ENCODE measurements around the gene TOLLIP. TPM values are rescaled to one million over a fixed set of nuclear protein-coding genes. Genes with fewer than 3 reads are reported as not detected.

Gene TOLLIP
- total and polyA plus RNA-seq, 9 donors: 11.9 to 29.8 (median 24.5) TPM

DNA sequence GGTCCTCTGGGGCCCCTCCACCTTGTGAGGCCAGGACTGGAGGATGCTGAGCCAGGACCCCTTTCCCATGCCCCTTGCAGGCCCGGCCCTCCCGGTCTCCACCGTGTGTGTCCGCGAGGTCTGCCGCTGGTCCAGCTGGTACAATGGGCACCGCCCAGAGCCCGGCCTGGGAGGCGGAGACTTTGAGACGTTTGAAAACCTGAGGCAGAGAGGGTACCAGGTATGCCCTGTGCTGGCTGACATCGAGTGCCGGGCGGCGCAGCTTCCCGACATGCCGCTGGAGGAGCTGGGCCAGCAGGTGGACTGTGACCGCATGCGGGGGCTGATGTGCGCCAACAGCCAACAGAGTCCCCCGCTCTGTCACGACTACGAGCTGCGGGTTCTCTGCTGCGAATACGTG, 68.7 kb downstream of the TOLLIP start:
- H3K27ac ChIP-seq (ENCODE audit: low read length): no peak overlapping the region
- 88% methylated on average over 25 of the region's 25 CpGs for WGBS (ENCODE audit: insufficient coverage)
- H3K27me3 ChIP-seq (ENCODE audit: control insufficient read depth, insufficient read depth, low read length): no peaks in the 10 kb centered on the region
- H3K4me1 ChIP-seq (ENCODE audit: control insufficient read depth, insufficient read depth, low read length): no peaks in the 10 kb centered on the region
- no peaks in the 10 kb centered on the region for H3K36me3 ChIP-seq (ENCODE audit: control insufficient read depth, insufficient read depth, low read length)
- no peak overlapping the region for H3K4me3 ChIP-seq (ENCODE audit: low read length)
- peaks cover 9% of the 10 kb centered on the region for H3K9me3 ChIP-seq (replicated peaks; ENCODE audit: control insufficient read depth, low read depth, low read length)
- no peak for DNase-seq

DNA sequence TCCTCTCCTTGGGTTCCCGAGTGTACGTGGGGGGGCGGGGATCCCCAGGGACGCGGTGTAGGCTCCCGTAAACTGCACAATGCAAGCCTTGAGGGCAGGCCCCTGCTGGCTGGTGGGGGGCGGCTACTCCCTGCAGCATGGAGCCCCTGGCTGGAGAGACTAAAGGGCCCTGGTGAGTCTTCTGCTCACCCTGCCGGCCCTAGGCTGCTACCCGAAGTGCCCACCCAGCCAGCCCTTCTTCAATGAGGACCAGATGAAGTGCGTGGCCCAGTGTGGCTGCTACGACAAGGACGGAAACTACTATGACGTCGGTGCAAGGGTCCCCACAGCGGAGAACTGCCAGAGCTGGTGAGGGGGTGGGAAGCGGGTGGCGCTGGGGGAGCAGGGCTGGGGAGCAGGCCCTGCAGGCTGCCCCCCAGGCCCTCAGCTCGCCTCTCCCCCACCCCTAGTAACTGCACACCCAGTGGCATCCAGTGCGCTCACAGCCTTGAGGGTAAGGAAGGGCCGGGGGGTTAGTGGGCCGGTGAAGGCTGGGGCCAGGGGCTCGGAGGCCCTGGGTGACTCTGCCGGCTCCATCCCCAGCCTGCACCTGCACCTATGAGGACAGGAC, 69.7 kb downstream of the TOLLIP start:
- WGBS (ENCODE audit: insufficient coverage): 75% methylated on average over 14 of the region's 23 CpGs
- Histone ChIP-seq H3K4me3 (ENCODE audit: low read length) (no peak overlapping the region), H3K27me3 (ENCODE audit: control insufficient read depth, insufficient read depth, low read length) (no peaks in the 10 kb centered on the region), H3K9me3 (replicated peaks; ENCODE audit: control insufficient read depth, low read depth, low read length) (peaks cover 9% of the 10 kb centered on the region), H3K27ac (ENCODE audit: low read length) (no peak overlapping the region), H3K36me3 (ENCODE audit: control insufficient read depth, insufficient read depth, low read length) (no peaks in the 10 kb centered on the region), H3K4me1 (ENCODE audit: control insufficient read depth, insufficient read depth, low read length) (no peaks in the 10 kb centered on the region)
- no peak for DNase-seq

DNA sequence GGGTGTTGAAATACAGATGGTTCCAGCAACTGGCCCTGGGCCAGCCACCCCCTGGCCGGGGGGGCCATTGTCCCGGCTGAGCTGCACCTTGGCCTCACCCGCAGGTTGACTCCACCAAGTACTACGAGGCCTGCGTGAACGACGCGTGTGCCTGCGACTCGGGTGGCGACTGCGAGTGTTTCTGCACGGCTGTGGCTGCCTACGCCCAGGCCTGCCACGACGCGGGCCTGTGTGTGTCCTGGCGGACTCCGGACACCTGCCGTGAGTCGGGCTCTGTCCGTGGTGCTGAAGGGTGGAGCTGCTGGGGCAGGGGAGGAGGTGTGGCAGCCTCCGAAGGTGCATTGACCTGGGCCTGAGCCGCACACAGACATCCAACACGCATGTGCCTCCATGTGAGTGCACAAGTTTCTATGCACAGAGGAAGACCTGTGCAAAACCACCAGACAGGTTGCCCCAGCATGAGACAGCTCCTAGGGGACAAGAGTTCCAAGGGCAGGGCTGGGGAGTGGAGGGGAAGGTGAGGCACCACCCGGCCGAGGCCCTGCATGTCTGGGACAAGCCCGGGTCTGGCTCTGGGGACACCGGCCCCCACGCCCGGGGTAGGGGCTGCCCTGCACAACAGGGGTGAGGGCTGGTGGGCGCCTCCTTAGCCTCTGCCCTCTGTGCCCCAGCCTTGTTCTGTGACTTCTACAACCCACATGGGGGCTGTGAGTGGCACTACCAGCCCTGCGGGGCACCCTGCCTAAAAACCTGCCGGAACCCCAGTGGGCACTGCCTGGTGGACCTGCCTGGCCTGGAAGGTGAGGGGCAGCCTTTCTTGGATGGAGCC, 70.5 kb downstream of the TOLLIP start:
- no peaks in the 10 kb centered on the region for H3K4me1 ChIP-seq (ENCODE audit: control insufficient read depth, insufficient read depth, low read length)
- no peak for DNase-seq
- WGBS (ENCODE audit: insufficient coverage): 55% methylated on average over 33 of the region's 34 CpGs

DNA sequence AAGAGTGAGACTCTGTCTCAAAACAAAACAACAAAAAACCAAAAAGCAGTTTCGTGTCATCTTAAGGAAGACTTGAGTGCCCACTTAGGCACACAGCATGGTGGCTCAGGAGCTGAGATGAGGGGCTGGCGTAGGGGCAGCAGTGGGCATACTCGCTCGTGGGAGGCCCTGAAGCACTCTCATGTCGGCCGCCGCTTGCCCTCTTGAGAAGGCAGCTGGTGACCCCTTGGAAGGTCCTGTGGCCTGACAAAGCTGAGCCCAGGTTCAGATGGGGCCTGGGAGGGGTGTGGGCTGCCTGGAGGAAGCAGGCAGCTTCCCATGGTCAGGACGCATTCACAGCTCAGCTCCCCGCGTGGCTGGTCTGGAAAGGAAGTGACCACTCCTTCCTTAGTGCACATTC, 71.6 kb downstream of the TOLLIP start:
- Histone ChIP-seq H3K36me3 (ENCODE audit: control insufficient read depth, insufficient read depth, low read length) (no peaks in the 10 kb centered on the region), H3K9me3 (replicated peaks; ENCODE audit: control insufficient read depth, low read depth, low read length) (peaks cover 9% of the 10 kb centered on the region), H3K4me3 (ENCODE audit: low read length) (no peak overlapping the region), H3K4me1 (ENCODE audit: control insufficient read depth, insufficient read depth, low read length) (no peaks in the 10 kb centered on the region), H3K27ac (ENCODE audit: low read length) (no peak overlapping the region), H3K27me3 (ENCODE audit: control insufficient read depth, insufficient read depth, low read length) (no peaks in the 10 kb centered on the region)
- 85% methylated on average over 7 of the region's 10 CpGs for WGBS (ENCODE audit: insufficient coverage)
- no peak for DNase-seq

More for the DNA sequence above, 70.5 kb downstream of the TOLLIP start:
- no peaks in the 10 kb centered on the region for H3K36me3 ChIP-seq (ENCODE audit: control insufficient read depth, insufficient read depth, low read length)
- H3K27ac ChIP-seq (ENCODE audit: low read length): no peak overlapping the region
- H3K4me3 ChIP-seq (ENCODE audit: low read length): no peak overlapping the region
- H3K27me3 ChIP-seq (ENCODE audit: control insufficient read depth, insufficient read depth, low read length): no peaks in the 10 kb centered on the region
- H3K9me3 ChIP-seq (replicated peaks; ENCODE audit: control insufficient read depth, low read depth, low read length): peaks cover 9% of the 10 kb centered on the region

DNA sequence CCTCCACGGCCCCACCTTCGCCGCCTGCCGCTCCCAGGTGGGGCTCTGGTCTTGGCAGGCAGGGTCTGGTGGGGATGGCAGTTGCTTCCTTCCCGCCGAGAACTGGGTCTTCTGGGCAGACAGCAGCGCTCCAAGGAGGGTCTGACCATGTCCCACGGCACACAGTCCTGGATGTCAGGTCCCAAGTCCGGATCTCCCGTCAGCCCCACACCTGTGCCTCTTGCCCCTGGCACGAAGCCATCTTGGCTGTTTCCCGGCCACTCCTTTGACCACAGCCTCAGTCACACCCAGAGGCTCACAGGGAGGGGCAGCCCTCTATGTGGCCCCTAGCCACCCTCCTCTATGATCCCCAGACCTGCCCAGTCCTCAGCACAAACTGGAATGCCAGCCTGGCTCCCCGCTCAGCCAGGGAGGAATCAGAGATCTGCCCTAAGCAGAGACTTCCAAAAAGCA, 72.3 kb downstream of the TOLLIP start:
- Histone ChIP-seq H3K36me3 (ENCODE audit: control insufficient read depth, insufficient read depth, low read length) (no peaks in the 10 kb centered on the region), H3K27ac (ENCODE audit: low read length) (no peak overlapping the region), H3K27me3 (ENCODE audit: control insufficient read depth, insufficient read depth, low read length) (no peaks in the 10 kb centered on the region), H3K9me3 (replicated peaks; ENCODE audit: control insufficient read depth, low read depth, low read length) (peaks cover 5% of the 10 kb centered on the region), H3K4me1 (ENCODE audit: control insufficient read depth, insufficient read depth, low read length) (no peaks in the 10 kb centered on the region), H3K4me3 (ENCODE audit: low read length) (no peak overlapping the region)
- WGBS (ENCODE audit: insufficient coverage): 75% methylated on average over 13 of the region's 13 CpGs
- DNase-seq: no peak

DNA sequence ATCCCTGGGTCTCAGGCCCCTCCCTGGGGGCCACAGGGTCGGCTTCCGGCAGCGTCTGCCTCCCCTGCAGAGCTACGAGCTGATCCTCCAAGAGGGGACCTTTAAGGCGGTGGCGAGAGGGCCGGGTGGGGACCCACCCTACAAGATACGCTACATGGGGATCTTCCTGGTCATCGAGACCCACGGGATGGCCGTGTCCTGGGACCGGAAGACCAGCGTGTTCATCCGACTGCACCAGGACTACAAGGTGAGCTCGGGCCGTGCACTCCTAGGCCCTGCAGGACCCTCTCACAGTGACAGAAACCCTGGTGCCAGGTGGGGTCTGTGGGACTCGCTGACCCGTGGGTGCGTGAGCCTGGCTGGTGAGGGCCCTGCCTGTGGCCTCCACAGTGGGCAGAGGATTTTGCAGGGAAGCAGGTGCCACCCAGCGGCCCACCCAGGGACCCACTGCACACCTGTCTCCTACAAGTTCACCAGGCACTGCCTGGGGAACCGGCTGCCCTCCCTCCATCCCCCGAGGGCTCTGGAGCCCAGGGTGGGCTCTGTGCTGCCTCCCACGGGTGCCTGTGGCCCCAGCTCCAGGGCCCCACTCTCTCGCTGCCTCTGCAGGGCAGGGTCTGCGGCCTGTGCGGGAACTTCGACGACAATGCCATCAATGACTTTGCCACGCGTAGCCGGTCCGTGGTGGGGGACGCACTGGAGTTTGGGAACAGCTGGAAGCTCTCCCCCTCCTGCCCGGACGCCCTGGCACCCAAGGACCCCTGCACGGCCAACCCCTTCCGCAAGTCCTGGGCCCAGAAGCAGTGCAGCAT, 72.9 kb downstream of the TOLLIP start:
- 81% methylated on average over 37 of the region's 37 CpGs for WGBS (ENCODE audit: insufficient coverage)
- Histone ChIP-seq H3K4me1 (ENCODE audit: control insufficient read depth, insufficient read depth, low read length) (no peaks in the 10 kb centered on the region), H3K4me3 (ENCODE audit: low read length) (no peak overlapping the region), H3K9me3 (replicated peaks; ENCODE audit: control insufficient read depth, low read depth, low read length) (no peaks in the 10 kb centered on the region), H3K36me3 (ENCODE audit: control insufficient read depth, insufficient read depth, low read length) (no peaks in the 10 kb centered on the region), H3K27me3 (ENCODE audit: control insufficient read depth, insufficient read depth, low read length) (no peaks in the 10 kb centered on the region), H3K27ac (ENCODE audit: low read length) (no peak overlapping the region)
- DNase-seq: no peak

- H3K4me1 ChIP-seq (ENCODE audit: control insufficient read depth, insufficient read depth, low read length): no peaks in the 10 kb centered on the region
- no peaks in the 10 kb centered on the region for H3K9me3 ChIP-seq (replicated peaks; ENCODE audit: control insufficient read depth, low read depth, low read length)
- no peak overlapping the region for H3K4me3 ChIP-seq (ENCODE audit: low read length)
- H3K27me3 ChIP-seq (ENCODE audit: control insufficient read depth, insufficient read depth, low read length): no peaks in the 10 kb centered on the region
- no peak for DNase-seq
- 46% methylated on average over 13 of the region's 16 CpGs for WGBS (ENCODE audit: insufficient coverage)
- H3K36me3 ChIP-seq (ENCODE audit: control insufficient read depth, insufficient read depth, low read length): no peaks in the 10 kb centered on the region
- no peak overlapping the region for H3K27ac ChIP-seq (ENCODE audit: low read length)
Measured at GRCh38 chr11:1235901-1236315, 73.5 kb downstream of the TOLLIP start.

DNA sequence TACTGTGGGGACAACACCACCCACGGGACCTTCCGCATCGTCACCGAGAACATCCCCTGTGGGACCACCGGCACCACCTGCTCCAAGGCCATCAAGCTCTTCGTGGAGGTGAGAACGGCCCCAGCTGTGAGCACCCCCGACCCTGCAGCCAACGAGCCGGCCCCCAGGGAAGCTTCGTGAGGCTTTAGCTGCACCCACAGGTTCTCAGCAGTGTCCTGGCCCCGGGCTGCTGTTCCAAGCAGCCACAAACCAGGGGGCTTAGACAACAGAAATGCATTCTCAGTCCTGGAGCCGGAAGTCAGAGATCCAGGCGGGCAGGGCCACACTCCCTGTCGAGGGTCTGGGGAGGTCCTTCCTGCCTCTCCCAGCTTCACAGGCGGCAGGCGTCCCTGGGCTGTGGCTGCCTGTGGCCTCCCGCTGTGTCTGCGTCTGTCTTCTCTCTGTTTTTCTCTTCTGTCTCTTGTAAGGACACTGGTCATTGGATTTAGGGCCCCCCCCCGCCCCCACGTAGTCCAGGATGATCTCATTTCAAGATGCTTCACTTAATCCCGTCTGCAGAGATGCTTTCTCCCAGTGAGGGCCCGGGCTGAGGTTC, 74.0 kb downstream of the TOLLIP start:
- no peak overlapping the region for H3K4me3 ChIP-seq (ENCODE audit: low read length)
- 33% methylated on average over 23 of the region's 23 CpGs for WGBS (ENCODE audit: insufficient coverage)
- no peaks in the 10 kb centered on the region for H3K4me1 ChIP-seq (ENCODE audit: control insufficient read depth, insufficient read depth, low read length)
- no peaks in the 10 kb centered on the region for H3K36me3 ChIP-seq (ENCODE audit: control insufficient read depth, insufficient read depth, low read length)
- H3K27me3 ChIP-seq (ENCODE audit: control insufficient read depth, insufficient read depth, low read length): no peaks in the 10 kb centered on the region
- H3K9me3 ChIP-seq (replicated peaks; ENCODE audit: control insufficient read depth, low read depth, low read length): no peaks in the 10 kb centered on the region
- no peak for DNase-seq
- no peak overlapping the region for H3K27ac ChIP-seq (ENCODE audit: low read length)

GRCh38 chr11:1234771-1235305, 74.6 kb downstream of the TOLLIP start:
- DNase-seq: no peak
- whole genome bisulfite sequencing (ENCODE audit: insufficient coverage): 77% methylated on average over 23 of the region's 23 CpGs
- H3K27me3 ChIP-seq (ENCODE audit: control insufficient read depth, insufficient read depth, low read length): peaks cover 2% of the 10 kb centered on the region
- no peaks in the 10 kb centered on the region for H3K9me3 ChIP-seq (replicated peaks; ENCODE audit: control insufficient read depth, low read depth, low read length)
- no peak overlapping the region for H3K27ac ChIP-seq (ENCODE audit: low read length)
- H3K36me3 ChIP-seq (ENCODE audit: control insufficient read depth, insufficient read depth, low read length): no peaks in the 10 kb centered on the region
- no peaks in the 10 kb centered on the region for H3K4me1 ChIP-seq (ENCODE audit: control insufficient read depth, insufficient read depth, low read length)
- no peak overlapping the region for H3K4me3 ChIP-seq (ENCODE audit: low read length)
